Measurements from ENCODE around the gene MUTYH.
"Not testable (repeated sequence)": the region's sequence is repeated elsewhere in the genome, so short reads cannot be mapped to it uniquely, and the experiment has no call there.

MUTYH gene

DNA sequence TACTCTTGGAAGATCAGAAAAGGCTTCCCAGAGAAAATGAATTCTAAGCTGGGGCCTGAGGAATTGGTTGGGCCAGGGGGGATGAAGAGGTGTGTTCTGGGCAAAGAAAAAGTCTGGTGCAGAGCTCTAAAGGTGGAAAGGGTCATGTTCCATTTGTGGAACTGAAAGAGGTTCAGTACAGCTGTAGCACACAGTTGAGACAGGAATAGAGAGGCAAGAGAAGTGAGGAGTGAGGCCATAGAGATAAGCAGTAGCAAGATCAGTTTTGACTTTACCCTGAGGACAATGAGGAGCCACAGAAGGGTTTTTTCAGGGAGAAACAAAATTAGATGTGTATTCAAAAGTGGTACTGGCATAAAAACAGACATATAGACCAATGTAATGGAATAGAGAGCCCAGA, 30.3 kb upstream of the MUTYH start:
- TF ChIP-seq, protein P1, sequence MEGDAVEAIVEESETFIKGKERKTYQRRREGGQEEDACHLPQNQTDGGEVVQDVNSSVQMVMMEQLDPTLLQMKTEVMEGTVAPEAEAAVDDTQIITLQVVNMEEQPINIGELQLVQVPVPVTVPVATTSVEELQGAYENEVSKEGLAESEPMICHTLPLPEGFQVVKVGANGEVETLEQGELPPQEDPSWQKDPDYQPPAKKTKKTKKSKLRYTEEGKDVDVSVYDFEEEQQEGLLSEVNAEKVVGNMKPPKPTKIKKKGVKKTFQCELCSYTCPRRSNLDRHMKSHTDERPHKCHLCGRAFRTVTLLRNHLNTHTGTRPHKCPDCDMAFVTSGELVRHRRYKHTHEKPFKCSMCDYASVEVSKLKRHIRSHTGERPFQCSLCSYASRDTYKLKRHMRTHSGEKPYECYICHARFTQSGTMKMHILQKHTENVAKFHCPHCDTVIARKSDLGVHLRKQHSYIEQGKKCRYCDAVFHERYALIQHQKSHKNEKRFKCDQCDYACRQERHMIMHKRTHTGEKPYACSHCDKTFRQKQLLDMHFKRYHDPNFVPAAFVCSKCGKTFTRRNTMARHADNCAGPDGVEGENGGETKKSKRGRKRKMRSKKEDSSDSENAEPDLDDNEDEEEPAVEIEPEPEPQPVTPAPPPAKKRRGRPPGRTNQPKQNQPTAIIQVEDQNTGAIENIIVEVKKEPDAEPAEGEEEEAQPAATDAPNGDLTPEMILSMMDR (IDR thresholded peaks at IDR 0.05; ENCODE audit: unreplicated experiment in 3 of 3), result no peak
- H3K4me3 Mint-ChIP-seq, result no peak overlapping the region
- H3K4me1 Mint-ChIP-seq, result no peaks in the 10 kb centered on the region
- H3K36me3 Mint-ChIP-seq (ENCODE audit: low read depth), result no peaks in the 10 kb centered on the region
- no peak overlapping the region for H3K27ac Mint-ChIP-seq
- H3K27me3 Mint-ChIP-seq (ENCODE audit: low read depth), result no peaks in the 10 kb centered on the region
- H3K9me3 Mint-ChIP-seq, result no peaks in the 10 kb centered on the region

DNA sequence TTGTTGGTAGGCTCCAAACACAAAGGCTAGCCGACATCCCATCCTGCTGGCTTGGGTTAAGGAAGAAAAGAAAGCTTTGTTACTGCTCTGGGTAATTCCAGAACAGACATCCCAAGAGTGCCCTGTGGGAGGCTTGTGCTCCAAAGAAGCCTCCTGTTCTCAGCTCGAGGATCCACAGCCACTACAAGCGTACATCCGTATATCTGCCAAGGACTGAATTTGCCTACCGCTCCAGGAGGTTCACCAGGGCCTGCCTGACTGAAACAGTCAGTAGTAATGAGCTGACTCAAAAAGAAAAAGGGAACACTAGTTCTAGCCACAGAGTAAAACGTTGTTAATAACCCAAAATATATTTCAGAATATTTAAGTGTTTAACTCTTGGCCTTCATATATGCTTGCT, 24.8 kb upstream of the MUTYH start:
- H3K27ac Mint-ChIP-seq, result no peak overlapping the region
- no peaks in the 10 kb centered on the region for H3K27me3 Mint-ChIP-seq (ENCODE audit: low read depth)
- TF ChIP-seq, protein P1 (IDR thresholded peaks at IDR 0.05; ENCODE audit: unreplicated experiment in 3 of 3), result no peak
- no peaks in the 10 kb centered on the region for H3K36me3 Mint-ChIP-seq (ENCODE audit: low read depth)
- no peak overlapping the region for H3K4me3 Mint-ChIP-seq
- no peaks in the 10 kb centered on the region for H3K9me3 Mint-ChIP-seq
- peaks cover 16% of the 10 kb centered on the region for H3K4me1 Mint-ChIP-seq

DNA sequence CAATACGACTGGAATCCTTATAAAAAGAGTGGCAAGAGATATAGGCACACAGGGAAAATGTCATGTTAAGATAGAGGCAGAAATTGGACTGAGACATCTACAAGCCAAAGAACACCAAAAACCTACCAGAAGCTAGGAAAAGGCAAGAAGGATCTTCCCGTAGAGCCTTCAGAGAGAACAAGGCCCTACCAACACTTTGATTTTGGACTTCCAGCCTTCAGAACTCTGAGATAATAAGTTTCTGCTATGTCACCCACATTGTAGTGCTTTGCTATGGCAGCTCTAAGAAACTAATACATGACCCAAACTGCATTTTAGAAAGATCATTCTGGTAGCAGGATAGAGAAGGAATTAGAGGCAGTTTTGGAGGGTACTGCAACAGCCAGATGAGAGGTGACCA, 24.1 kb upstream of the MUTYH start:
- Mint-ChIP-seq H3K9me3 (no peaks in the 10 kb centered on the region), H3K27ac (no peak overlapping the region), H3K4me1 (peaks cover 21% of the 10 kb centered on the region), H3K4me3 (no peak overlapping the region), H3K36me3 (ENCODE audit: low read depth) (no peaks in the 10 kb centered on the region), H3K27me3 (ENCODE audit: low read depth) (no peaks in the 10 kb centered on the region)
- TF ChIP-seq, protein P1 (IDR thresholded peaks at IDR 0.05; ENCODE audit: unreplicated experiment in 3 of 3), result no peak

DNA sequence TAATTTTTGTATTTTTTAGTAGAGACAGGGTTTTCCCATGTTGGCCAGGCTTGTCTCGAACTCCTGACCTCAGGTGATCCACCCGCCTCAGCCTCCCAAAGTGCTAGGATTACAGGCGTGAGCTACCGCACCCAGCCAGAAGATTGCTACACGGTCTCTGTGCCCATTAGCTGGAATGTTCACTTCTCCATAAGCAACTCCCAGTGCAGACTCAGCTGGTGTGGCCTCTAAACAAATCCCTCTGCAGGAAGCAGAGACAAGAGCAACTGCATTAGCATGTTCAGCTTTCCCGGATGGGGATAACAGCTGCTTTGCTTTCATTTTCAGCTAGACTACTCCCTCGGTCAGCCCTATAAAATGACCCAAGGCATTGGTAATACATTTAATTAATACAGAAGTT, 20.7 kb upstream of the MUTYH start:
- TF ChIP-seq, protein P1 (IDR thresholded peaks at IDR 0.05; ENCODE audit: unreplicated experiment in 3 of 3), result peak in 1 of 3 experiments; percentile 15
- H3K27me3 Mint-ChIP-seq (ENCODE audit: low read depth); H3K9me3 Mint-ChIP-seq; H3K36me3 Mint-ChIP-seq (ENCODE audit: low read depth): not testable (repeated sequence)
- Mint-ChIP-seq H3K4me3 (peak overlapping the region in 2 of 3 experiments; percentile 29 to 56), H3K27ac (peak overlapping the region; percentile 74 to 83 (median 80)), H3K4me1 (peaks cover 21% of the 10 kb centered on the region)

DNA sequence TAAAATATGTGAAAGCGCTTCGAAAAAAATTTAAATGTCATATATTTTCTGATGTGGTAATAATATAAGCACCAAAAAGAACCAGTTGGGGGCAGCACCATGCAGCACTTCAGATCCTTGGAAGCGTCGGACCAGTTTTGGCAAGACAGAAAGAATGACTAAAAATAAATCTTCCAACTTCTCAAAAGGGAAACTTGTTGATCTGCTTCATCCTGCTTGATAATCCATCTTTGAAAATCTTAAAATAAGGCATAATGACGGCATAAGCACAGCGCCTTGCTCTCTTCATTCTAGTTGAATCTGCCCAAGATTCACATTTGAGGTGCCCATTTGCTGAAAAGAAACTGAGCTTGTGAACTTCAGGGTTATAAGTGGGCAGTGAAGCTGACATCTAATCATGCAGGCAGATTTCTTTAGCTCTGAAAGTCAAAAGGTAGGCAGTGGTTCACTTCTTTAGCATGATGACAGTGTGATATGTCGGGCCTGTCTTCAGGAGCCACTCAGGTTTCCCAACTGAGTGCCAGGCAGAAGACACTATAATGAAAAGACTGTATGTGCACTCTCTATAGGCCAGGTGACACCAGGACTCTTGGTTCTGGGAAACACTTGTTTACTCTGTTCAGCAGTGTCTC, 19.8 kb upstream of the MUTYH start:
- Mint-ChIP-seq H3K9me3 (no peaks in the 10 kb centered on the region), H3K27me3 (ENCODE audit: low read depth) (no peaks in the 10 kb centered on the region), H3K4me1 (peaks cover 21% of the 10 kb centered on the region), H3K4me3 (no peak overlapping the region), H3K36me3 (ENCODE audit: low read depth) (no peaks in the 10 kb centered on the region), H3K27ac (peak overlapping the region; percentile 13 to 74 (median 65))
- TF ChIP-seq, protein P1 (IDR thresholded peaks at IDR 0.05; ENCODE audit: unreplicated experiment in 3 of 3), result peak; percentile 68 to 75 (median 74)

DNA sequence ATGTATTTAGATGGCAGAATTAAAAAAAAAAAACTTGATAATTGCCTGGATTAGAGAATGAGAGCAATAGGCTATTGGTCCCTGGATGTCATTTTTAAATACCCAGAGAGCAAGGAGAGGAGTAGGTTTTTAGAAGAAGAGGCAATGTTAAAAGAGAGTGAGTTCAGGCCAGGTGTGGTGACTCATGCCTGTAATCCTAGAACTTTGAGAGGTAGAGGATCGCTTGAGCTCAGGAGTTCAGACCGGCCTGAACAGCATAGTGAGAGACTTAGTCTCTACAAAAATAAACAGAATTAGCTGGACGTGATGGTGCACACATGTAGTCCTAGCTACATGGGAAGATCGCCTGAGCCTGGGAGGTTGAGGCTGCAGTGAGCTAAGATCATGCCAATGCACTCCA, 15.9 kb upstream of the MUTYH start:
- no peaks in the 10 kb centered on the region for H3K9me3 Mint-ChIP-seq
- peaks cover 16% of the 10 kb centered on the region for H3K4me1 Mint-ChIP-seq
- no peak overlapping the region for H3K27ac Mint-ChIP-seq
- TF ChIP-seq, protein P1 (IDR thresholded peaks at IDR 0.05; ENCODE audit: unreplicated experiment in 3 of 3), result no peak
- no peaks in the 10 kb centered on the region for H3K36me3 Mint-ChIP-seq (ENCODE audit: low read depth)
- H3K27me3 Mint-ChIP-seq (ENCODE audit: low read depth), result no peaks in the 10 kb centered on the region
- no peak overlapping the region for H3K4me3 Mint-ChIP-seq
